Neuronal stem cell (in vitro differentiated cells): ENCODE measurements around the gene CYP26C1. TPM values are rescaled to one million over a fixed set of nuclear protein-coding genes. Genes with fewer than 3 reads are reported as not detected.

Experiments
- DNase-seq: peaks from one replicate; pipeline ENCODE4 v3.0.0-alpha.2; 2013; ENCODE audit warnings: low spot score
- H2AFZ ChIP-seq: one replicate; pipeline ENCODE4 v1.6.1; 2013; ENCODE audit warnings: mild to moderate bottlenecking, low read length, inconsistent platforms
- H2AK5ac ChIP-seq: 2 replicates; pipeline ENCODE4 v1.6.1; 2013; ENCODE audit warnings: low read depth, mild to moderate bottlenecking, inconsistent platforms, low read length, moderate library complexity, mixed read lengths
- H2BK120ac ChIP-seq: 2 replicates; pipeline ENCODE4 v1.6.1; 2013; ENCODE audit warnings: low read depth, mild to moderate bottlenecking, inconsistent platforms, low read length, moderate library complexity, mixed read lengths
- H2BK12ac ChIP-seq: one replicate; pipeline ENCODE4 v1.6.1; 2013; ENCODE audit warnings: low read length, inconsistent platforms
- H2BK15ac ChIP-seq: 2 replicates; pipeline ENCODE4 v1.6.1; 2013; ENCODE audit warnings: mild to moderate bottlenecking, low read length, inconsistent platforms, mixed read lengths
- H2BK5ac ChIP-seq: one replicate; pipeline ENCODE4 v1.6.1; 2013; ENCODE audit warnings: inconsistent platforms, mild to moderate bottlenecking, low read length, moderate library complexity
- H3K14ac ChIP-seq: one replicate; pipeline ENCODE4 v1.6.1; 2013; ENCODE audit warnings: low read length, inconsistent platforms
- H3K18ac ChIP-seq: 2 replicates; pipeline ENCODE4 v1.6.1; 2013; ENCODE audit warnings: low read length, inconsistent platforms
- H3K23ac ChIP-seq: 2 replicates; pipeline ENCODE4 v1.6.1; 2013; ENCODE audit warnings: low read depth, mild to moderate bottlenecking, mixed read lengths, low read length, inconsistent platforms; ENCODE audit not compliant: poor library complexity
- H3K27ac ChIP-seq: replicated peaks from 3 replicates; pipeline ENCODE4 v1.5.1; 2013; ENCODE audit warnings: low read length, inconsistent platforms
- H3K27me3 ChIP-seq, 3 experiments: 2 replicates each; pipeline ENCODE4 v1.6.1; 2013; ENCODE audit warnings: low read length in 3 of 3, mild to moderate bottlenecking in 2 of 3, inconsistent platforms in 1 of 3, low read depth in 1 of 3, mixed read lengths in 1 of 3, moderate library complexity in 1 of 3; ENCODE audit not compliant: control insufficient read depth in 3 of 3, insufficient read depth in 3 of 3
- H3K36me3 ChIP-seq, 2 donors: replicated peaks in 1 of 2; 2 replicates each; pipeline ENCODE4 v1.6.1; 2013; ENCODE audit warnings: low read length in 2 of 2; ENCODE audit not compliant: control insufficient read depth in 2 of 2, insufficient read depth in 2 of 2
- H3K4ac ChIP-seq: 2 replicates; pipeline ENCODE4 v1.6.1; 2013; ENCODE audit warnings: inconsistent platforms, mild to moderate bottlenecking, low read length, moderate library complexity
- H3K4me1 ChIP-seq, 2 donors: 1 replicate in 1 of 2; 2 replicates in 1 of 2; pipeline ENCODE4 v1.6.1; 2013; ENCODE audit warnings: low read length in 2 of 2, low read depth in 1 of 2; ENCODE audit not compliant: control insufficient read depth in 2 of 2, insufficient read depth in 1 of 2
- H3K4me2 ChIP-seq: one replicate; pipeline ENCODE4 v1.6.1; 2013; ENCODE audit warnings: mild to moderate bottlenecking, low read length, inconsistent platforms; ENCODE audit not compliant: insufficient read depth, poor library complexity, severe bottlenecking
- H3K4me3 ChIP-seq, 2 donors: 2 replicates each; pipeline ENCODE4 v1.5.1; 2013; ENCODE audit warnings: low read length in 2 of 2, mild to moderate bottlenecking in 2 of 2, inconsistent platforms in 1 of 2, moderate library complexity in 1 of 2
- H3K79me1 ChIP-seq: one replicate; pipeline ENCODE4 v1.6.1; 2013; ENCODE audit warnings: low read depth, mild to moderate bottlenecking, inconsistent platforms, low read length, moderate library complexity
- H3K9ac ChIP-seq: one replicate; pipeline ENCODE4 v1.6.1; 2013; ENCODE audit warnings: mild to moderate bottlenecking, low read depth, low read length, inconsistent platforms; ENCODE audit not compliant: poor library complexity
- H3K9me3 ChIP-seq, 2 donors: replicated peaks in 1 of 2; 2 replicates each; pipeline versions ENCODE3 to v1.6.1; 2013; ENCODE audit warnings: low read length in 2 of 2, mild to moderate bottlenecking in 2 of 2, inconsistent platforms in 1 of 2, low read depth in 1 of 2, mixed read lengths in 1 of 2, moderate library complexity in 1 of 2; ENCODE audit not compliant: control insufficient read depth in 2 of 2, insufficient read depth in 1 of 2
- H4K8ac ChIP-seq: one replicate; pipeline ENCODE4 v1.6.1; 2013; ENCODE audit warnings: low read depth, mild to moderate bottlenecking, inconsistent platforms, low read length, moderate library complexity
- H4K91ac ChIP-seq: one replicate; pipeline ENCODE4 v1.6.1; 2013; ENCODE audit warnings: low read length, low read depth, mild to moderate bottlenecking, inconsistent platforms; ENCODE audit not compliant: poor library complexity
- WGBS, 2 donors: extraction: QIAGEN DNeasy Blood & Tissue Kit; methylation state at CpG; one replicate each; pipeline ENCODE4 v1.1.7; 2013; ENCODE audit warnings: missing lambda C conversion rate in 2 of 2, mixed read lengths in 1 of 2; ENCODE audit not compliant: insufficient read length in 2 of 2, insufficient replicate concordance in 1 of 2; ENCODE audit errors: extremely low coverage in 2 of 2; 5-methylcytosine and 5-hydroxymethylcytosine counted together
- polyA plus RNA-seq, 2 experiments: library from polyadenylated mRNA; stranded (reverse); fragments of 200-250 nt; gene quantifications; one replicate each; pipeline ENCODE4 v1.2.3, GENCODE V29; 2013

Gene CYP26C1
- polyA plus RNA-seq (2013, experiment 1 of 2): not detected
- polyA plus RNA-seq (2013, experiment 2 of 2): not detected

GRCh38 chr10:93059975-93060886, at the start of gene CYP26C1:
Gene CYP26C1 (plus strand): TSS chr10:93060798. CDS start chr10:93061264, 466 bp downstream.
- H2AFZ ChIP-seq: no peak within 1 kb of the TSS
- no peak within 1 kb of the TSS for H3K9ac ChIP-seq
- no peak within 1 kb of the TSS for H3K27ac ChIP-seq
- H3K18ac ChIP-seq: peak within 1 kb of the TSS; percentile 81
- no peak for DNase-seq
- no peak within 1 kb of the TSS for H3K4ac ChIP-seq
- no peak within 1 kb of the TSS for H2BK5ac ChIP-seq
- no peak within 1 kb of the TSS for H2AK5ac ChIP-seq
- H3K79me1 ChIP-seq: no peaks in the 10 kb centered on the region
- H3K4me1 ChIP-seq: peaks cover 0 to 4% of the 10 kb centered on the region in 2 donors
- WGBS, 2 donors: no CpG with 5 or more reads among the region's 67 CpGs
- no peak within 1 kb of the TSS for H3K14ac ChIP-seq
- H3K4me3 ChIP-seq: peak within 1 kb of the TSS in 1 of 2 donors; percentile 21
- peak within 1 kb of the TSS; percentile 49 for H4K8ac ChIP-seq
- peak within 1 kb of the TSS; percentile 75 for H3K23ac ChIP-seq
- H3K27me3 ChIP-seq: peaks cover 0 to 59% (median 44%) of the 10 kb centered on the region in 3 experiments
- no peak within 1 kb of the TSS for H2BK15ac ChIP-seq
- H3K9me3 ChIP-seq: peaks cover 7 to 24% of the 10 kb centered on the region in 2 donors
- H4K91ac ChIP-seq: no peak within 1 kb of the TSS
- no peak within 1 kb of the TSS for H2BK120ac ChIP-seq
- H2BK12ac ChIP-seq: no peak within 1 kb of the TSS
- peaks cover 2 to 38% of the 10 kb centered on the region in 2 donors for H3K36me3 ChIP-seq
- H3K4me2 ChIP-seq: peak within 1 kb of the TSS; percentile 52

GRCh38 chr10:93015722-93016121, 44.9 kb upstream of the CYP26C1 start:
- H4K91ac ChIP-seq: no peak overlapping the region

GRCh38 chr10:93023013-93023650, 37.5 kb upstream of the CYP26C1 start:
- no peak overlapping the region for H3K4ac ChIP-seq
- no peak overlapping the region for H3K27ac ChIP-seq
- H3K4me2 ChIP-seq: no peak overlapping the region
- no peak overlapping the region for H2BK15ac ChIP-seq
- H2BK120ac ChIP-seq: no peak overlapping the region
- no peak overlapping the region for H2AFZ ChIP-seq
- H2AK5ac ChIP-seq: no peak overlapping the region
- no peak overlapping the region for H3K18ac ChIP-seq
- no peak for DNase-seq
- H3K23ac ChIP-seq: no peak overlapping the region
- H3K9ac ChIP-seq: no peak overlapping the region
- H3K4me1 ChIP-seq: no peaks in the 10 kb centered on the region
- H3K36me3 ChIP-seq: peaks cover 0 to 14% of the 10 kb centered on the region in 2 donors
- H2BK12ac ChIP-seq: no peak overlapping the region
- H3K14ac ChIP-seq: no peak overlapping the region
- H3K27me3 ChIP-seq: no peaks in the 10 kb centered on the region
- H4K91ac ChIP-seq: no peak overlapping the region
- no peak overlapping the region for H4K8ac ChIP-seq
- no peaks in the 10 kb centered on the region for H3K79me1 ChIP-seq
- no CpG with 5 or more reads among the region's 4 CpGs for WGBS, 2 donors
- no peak overlapping the region for H3K4me3 ChIP-seq
- peaks cover 0 to 13% of the 10 kb centered on the region in 2 donors for H3K9me3 ChIP-seq
- no peak overlapping the region for H2BK5ac ChIP-seq

More at GRCh38 chr10:93015722-93016121, 44.9 kb upstream of the CYP26C1 start:
- H2BK120ac ChIP-seq: no peak overlapping the region
- no peak for DNase-seq
- H3K9ac ChIP-seq: no peak overlapping the region
- H2BK15ac ChIP-seq: no peak overlapping the region
- WGBS, 2 donors: no CpG with 5 or more reads among the region's 3 CpGs
- H2BK5ac ChIP-seq: no peak overlapping the region
- H3K36me3 ChIP-seq: peaks cover 0 to 11% of the 10 kb centered on the region in 2 donors
- H3K18ac ChIP-seq: no peak overlapping the region
- no peak overlapping the region for H3K4ac ChIP-seq
- H2BK12ac ChIP-seq: no peak overlapping the region
- H3K4me2 ChIP-seq: no peak overlapping the region
- no peak overlapping the region for H2AFZ ChIP-seq
- H3K14ac ChIP-seq: no peak overlapping the region
- no peaks in the 10 kb centered on the region for H3K4me1 ChIP-seq
- no peaks in the 10 kb centered on the region for H3K79me1 ChIP-seq
- H2AK5ac ChIP-seq: no peak overlapping the region
- no peak overlapping the region for H4K8ac ChIP-seq
- H3K9me3 ChIP-seq: no peaks in the 10 kb centered on the region
- H3K23ac ChIP-seq: no peak overlapping the region
- no peak overlapping the region for H3K27ac ChIP-seq
- H3K4me3 ChIP-seq: no peak overlapping the region
- no peaks in the 10 kb centered on the region for H3K27me3 ChIP-seq

- Histone ChIP-seq H3K9ac (no peak overlapping the region), H2AK5ac (no peak overlapping the region), H3K79me1 (no peaks in the 10 kb centered on the region), H3K14ac (no peak overlapping the region), H3K4ac (no peak overlapping the region), H3K23ac (no peak overlapping the region), H3K36me3 (peaks cover 0 to 16% of the 10 kb centered on the region in 2 donors), H3K27ac (no peak overlapping the region), H2AFZ (no peak overlapping the region), H3K27me3 (no peaks in the 10 kb centered on the region), H3K18ac (no peak overlapping the region), H2BK5ac (no peak overlapping the region), H3K9me3 (peaks cover 0 to 15% of the 10 kb centered on the region in 2 donors), H2BK15ac (no peak overlapping the region), H3K4me3 (no peak overlapping the region), H3K4me1 (no peaks in the 10 kb centered on the region), H2BK12ac (no peak overlapping the region), H4K91ac (no peak overlapping the region), H2BK120ac (no peak overlapping the region), H3K4me2 (no peak overlapping the region), H4K8ac (no peak overlapping the region)
- WGBS, 2 donors: no CpG with 5 or more reads among the region's 2 CpGs
- DNase-seq: no peak
Observed at GRCh38 chr10:93026072-93026471, 34.5 kb upstream of the CYP26C1 start.
